Myocyte (in vitro differentiated cells): ENCODE results near the gene COTL1. TPM values are rescaled to one million over a fixed set of nuclear protein-coding genes. Genes with fewer than 3 reads are reported as not detected.

Experiments
- DNase-seq: peaks from one replicate; pipeline ENCODE4 v3.0.0-alpha.2; 2012; ENCODE audit warnings: low read depth
- total RNA-seq: library from RNA; depleted of rRNA; stranded (reverse); fragments of >200 nt; gene quantifications from 2 replicates; pipeline ENCODE4 v1.2.3, GENCODE V29; 2014

The COTL1 gene
- total RNA-seq, 1 donor from 2014 or later: 14.5 TPM

- DNase-seq: no peak
Measured at GRCh38 chr16:84554627-84555328, 63.1 kb downstream of the COTL1 start.

- DNase-seq: no peak
Measured at GRCh38 chr16:84553873-84554399, 63.9 kb downstream of the COTL1 start.

- DNase-seq: no peak
Measured at GRCh38 chr16:84552135-84552534, 65.7 kb downstream of the COTL1 start.

DNA sequence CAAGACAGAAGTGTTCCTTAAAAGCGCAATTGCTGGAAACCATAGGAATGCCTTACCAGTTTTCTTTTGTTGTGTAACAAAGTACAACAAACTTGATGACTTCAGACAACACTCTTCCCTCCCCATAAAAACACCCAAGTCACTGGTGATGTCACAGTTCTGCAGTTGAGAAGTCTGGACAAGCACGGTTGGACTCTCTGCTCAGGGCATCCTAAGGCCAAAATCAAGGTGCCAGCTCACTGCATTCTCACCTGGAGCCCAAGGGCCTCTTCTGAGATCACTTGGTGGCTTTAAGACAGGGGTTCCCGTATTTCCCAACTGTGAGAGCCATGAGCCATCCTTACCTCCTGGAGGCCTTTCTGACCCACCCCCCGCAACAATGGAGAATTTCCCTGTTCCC, 67.8 kb downstream of the COTL1 start:
- DNase-seq: no peak

DNA sequence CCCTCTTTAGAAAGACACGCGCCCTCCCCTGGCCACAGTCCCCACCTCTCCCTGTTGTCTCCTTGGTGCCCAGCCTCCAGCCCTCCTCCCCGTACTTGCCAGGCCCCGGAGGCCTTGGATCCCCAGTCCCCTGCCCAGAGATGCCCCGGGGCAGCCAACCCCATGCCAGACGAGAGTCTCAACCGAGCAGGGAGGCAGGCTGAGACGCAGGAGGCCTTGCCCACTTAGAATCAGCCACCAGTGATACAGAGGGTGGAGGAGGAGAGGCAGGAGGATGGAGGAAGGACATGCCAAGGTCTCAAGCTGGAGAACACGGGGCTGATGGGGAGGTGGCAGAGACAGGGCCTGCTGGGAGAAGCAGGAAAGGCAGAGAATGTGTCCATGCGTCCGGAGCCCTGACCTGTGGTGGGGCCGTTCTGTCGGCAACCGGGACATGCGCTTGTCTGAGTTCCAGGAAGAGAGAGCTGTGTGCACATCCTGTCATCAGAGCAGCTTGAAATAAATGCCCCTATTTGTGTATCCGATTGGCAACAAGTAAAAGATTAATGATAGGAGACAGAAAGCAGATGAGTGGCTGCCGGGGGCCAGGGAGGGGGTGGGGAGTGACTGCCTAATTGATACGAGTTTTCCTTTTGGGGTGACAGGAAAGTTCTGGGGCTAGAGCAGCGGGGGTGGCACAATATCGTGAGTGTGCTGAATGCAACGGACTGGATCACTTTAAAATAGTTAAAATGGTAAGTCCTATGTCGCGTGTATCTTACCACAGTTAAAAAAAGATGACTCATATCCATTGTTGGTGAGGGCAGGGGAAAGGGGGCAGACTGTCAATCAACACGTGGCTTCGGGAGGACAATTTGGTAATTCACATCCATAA, 68.7 kb downstream of the COTL1 start:
- DNase-seq: no peak

GRCh38 chr16:84548508-84548907, 69.4 kb downstream of the COTL1 start:
- no peak for DNase-seq

DNA sequence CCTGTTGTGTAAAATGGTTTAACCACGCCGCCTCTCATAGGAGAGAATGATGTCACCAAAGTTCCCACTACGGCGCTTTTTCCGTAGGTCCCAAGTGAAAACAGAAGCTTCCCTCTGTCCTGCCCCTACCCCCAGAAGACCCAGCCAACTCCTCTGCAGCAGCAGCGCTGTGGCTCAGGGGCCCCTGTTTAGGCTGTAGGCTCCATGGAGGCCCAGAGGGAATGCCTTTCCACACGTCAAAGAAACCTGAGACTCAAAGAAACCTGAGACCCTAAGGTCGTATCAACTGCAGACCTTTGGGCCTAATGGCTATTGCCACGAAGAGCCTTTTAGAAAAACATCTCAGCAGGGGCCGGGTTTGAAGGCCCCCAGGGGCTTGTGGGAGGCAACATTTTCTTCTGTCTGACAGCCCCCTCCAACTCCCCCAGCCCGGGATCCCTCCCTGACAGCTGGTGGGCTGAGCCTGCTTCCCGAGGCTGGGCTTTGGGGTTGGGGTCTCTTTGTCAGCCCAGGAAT, 70.3 kb downstream of the COTL1 start:
- DNase-seq: no peak

GRCh38 chr16:84546669-84547545, 71.0 kb downstream of the COTL1 start:
- no peak for DNase-seq

- no peak for DNase-seq
Measured at GRCh38 chr16:84545114-84545737, 72.7 kb downstream of the COTL1 start.

DNA sequence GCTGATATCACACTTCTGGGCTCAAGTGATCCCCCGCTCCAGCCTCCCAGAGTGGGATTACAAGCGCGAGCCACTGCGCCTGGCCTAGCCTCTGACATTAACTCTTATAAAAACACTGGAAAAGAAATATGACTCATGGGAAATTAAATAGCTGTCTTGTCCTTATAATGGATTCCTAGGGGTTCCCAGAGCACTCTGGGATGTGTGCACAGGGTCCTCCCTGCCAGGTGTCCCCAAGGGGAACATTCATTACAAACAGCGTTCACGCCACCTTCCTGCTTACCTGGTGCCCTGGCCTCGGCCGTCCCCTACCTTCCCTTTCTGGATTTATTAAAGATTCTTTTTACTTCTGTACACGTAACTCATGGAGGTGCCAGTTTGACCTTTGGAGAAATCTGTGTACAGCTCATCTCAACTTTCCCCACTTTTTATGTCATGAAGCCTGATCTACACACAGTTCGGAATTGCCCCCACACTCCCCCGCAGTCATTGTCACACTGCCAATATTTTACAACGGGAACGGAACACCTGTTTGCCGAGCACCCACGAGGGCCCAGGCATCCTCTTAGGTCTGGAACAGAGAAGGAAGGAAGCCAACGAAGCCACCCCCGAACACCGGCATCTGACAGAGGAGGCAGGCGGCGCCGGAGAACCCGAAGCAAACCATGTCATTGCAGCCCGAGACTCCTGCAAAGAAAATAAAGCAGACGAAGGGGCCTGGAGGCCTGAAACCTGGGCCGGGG, 73.7 kb downstream of the COTL1 start:
- DNase-seq: peak; percentile 16

DNA sequence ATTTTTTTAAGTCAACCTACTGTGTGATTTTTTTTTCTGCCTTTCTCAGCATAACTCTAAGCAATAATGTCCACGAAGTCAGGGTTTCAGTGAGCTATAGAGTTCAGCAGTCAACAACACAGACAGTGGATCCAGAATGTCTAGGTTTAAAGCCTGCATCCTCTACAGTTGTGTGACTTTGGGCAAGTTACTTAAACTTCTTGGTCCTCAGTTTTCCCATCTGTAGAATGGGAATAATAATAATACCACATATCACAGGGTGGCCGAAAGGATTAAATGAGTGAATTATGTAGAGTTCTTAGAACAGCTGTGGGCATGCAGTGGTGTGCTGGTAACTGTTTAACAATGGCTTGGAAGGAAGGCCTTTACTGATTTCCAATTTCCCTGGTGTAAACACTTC, 74.6 kb downstream of the COTL1 start:
- no peak for DNase-seq

GRCh38 chr16:84541999-84542817, 75.7 kb downstream of the COTL1 start:
- no peak for DNase-seq

- DNase-seq: no peak
Measured at GRCh38 chr16:84540194-84540593, 77.7 kb downstream of the COTL1 start.

- DNase-seq: no peak
Measured at GRCh38 chr16:84538222-84538840, 79.5 kb downstream of the COTL1 start.

GRCh38 chr16:84537491-84538151, 80.3 kb downstream of the COTL1 start:
- DNase-seq: no peak

DNA sequence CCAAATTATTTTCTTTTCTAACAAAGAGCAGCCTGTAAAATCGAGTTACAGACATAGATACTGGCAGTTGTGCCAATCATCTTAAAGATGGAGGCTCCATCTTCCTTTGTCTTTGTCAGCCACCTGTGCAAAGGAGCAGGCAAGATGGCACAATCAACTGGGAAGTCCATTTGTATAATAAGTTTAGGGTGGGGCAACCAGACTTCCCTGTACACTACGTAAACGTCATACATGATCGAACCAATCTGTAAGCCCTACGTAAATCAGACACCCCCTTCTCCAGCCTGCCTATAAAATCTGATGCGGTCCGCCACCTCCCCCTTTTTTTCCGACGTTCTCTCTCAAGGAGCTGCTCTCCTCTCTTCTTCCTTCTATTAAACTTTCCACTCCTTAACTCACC, 82.0 kb downstream of the COTL1 start:
- no peak for DNase-seq

- no peak for DNase-seq
Measured at GRCh38 chr16:84535408-84535807, 82.5 kb downstream of the COTL1 start.

- no peak for DNase-seq
Measured at GRCh38 chr16:84534815-84535214, 83.1 kb downstream of the COTL1 start.
